ENCODE data around the gene STOM.
A peak's percentile ranks its signal among the peaks of the same experiment; 100 is the strongest.
"Not testable (repeated sequence)": the region's sequence is repeated elsewhere in the genome, so short reads cannot be mapped to it uniquely, and the experiment has no call there.

STOM gene, protein sequence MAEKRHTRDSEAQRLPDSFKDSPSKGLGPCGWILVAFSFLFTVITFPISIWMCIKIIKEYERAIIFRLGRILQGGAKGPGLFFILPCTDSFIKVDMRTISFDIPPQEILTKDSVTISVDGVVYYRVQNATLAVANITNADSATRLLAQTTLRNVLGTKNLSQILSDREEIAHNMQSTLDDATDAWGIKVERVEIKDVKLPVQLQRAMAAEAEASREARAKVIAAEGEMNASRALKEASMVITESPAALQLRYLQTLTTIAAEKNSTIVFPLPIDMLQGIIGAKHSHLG

DNA sequence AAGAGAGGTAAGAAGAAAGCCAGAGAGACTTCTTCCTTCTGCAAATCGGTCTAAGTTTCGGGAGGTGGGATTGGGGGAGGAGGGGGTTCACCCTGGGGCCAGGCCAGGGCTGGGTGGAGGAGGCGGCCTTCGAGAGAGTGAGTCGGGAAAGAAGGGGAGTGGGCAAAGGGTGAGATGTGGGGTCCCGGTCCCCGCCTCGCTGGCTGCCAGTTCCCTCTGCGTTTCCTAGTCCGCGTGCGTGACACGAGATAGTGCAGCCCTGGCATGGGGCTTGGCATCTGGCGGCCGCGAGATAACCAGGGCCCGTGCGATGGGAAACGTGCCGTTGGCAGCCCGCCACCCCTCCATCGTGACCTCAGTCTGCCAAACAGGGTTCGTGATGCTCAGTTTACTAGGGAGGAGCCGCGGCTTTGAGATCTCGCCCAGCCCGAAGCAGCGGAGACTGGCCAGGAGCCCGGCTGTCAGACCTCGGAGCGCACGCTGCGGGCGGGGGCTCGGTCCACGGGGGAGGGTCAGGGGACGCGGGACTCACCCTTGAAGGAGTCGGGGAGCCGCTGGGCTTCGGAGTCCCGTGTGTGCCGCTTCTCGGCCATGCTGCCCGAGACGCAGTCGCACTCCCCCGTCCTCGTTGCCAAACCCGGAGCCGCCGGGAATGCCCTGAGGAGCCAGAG lies at the start of gene STOM:
Gene STOM (minus strand): TSS at position 656 of the 671 bp plus-strand sequence. CDS start 63 bp downstream, at position 593.
- DNase-seq (ENCODE audit: low read depth in 2 of 2): peak; percentile 51 to 58

DNA sequence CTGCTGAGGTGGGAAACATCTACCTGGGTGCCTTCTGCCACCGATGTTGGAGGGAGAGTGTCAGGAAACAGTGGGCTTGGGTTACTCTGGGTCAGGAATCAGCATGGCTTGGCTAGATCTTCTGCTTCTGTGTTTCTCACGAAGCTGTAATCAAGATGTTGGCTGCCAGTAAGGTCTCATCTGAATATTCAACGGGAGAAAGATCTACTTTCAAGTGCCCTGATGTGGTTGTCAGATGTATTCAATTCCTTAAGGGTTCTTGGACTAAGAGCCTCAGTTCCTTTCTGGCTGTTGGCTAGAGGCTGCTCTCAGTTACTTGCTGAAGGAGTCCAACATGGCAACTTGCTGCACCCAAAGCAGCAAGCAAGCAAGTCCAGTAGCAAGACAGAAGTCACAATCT lies 41.9 kb upstream of the STOM start:
- no peak for DNase-seq (ENCODE audit: low read depth in 2 of 2)

DNA sequence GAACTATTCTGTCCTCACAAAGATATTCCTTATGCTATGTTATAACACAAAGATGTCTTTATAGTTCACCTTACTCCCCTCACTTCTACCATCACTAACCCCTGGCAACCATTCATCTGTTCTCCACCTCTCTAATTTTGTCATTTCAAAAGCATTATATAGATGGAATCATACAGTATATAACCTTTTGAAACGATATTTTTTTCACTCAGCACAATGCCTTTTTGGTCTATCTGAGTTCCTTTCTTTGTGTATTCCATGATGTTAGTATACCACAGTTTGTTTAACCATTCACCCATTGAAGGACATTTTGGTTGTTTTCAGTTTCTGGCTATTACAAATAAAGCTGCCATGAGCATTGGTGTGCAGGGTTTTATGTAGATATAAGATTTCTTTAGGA lies 35.8 kb upstream of the STOM start:
- no peak for DNase-seq (ENCODE audit: low read depth in 2 of 2)

DNA sequence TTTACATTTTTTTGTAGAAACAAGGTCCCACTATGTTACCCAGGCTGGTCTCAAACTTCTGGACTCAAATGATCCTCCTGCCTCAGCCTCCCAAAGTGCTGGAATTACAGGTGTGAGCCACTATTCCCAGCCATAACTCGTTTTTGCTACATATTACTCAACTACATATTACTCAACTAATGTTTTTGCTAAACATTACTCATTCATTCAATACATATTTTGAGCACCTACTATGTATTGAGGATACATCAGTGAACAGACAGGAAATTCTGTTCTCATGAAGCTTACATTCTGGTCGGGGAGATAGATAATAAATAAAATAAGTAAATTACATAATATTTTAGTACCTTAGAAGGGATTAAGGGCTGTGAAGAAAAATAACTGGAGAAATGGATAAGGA lies 34.9 kb upstream of the STOM start:
- no peak for DNase-seq (ENCODE audit: low read depth in 2 of 2)

DNA sequence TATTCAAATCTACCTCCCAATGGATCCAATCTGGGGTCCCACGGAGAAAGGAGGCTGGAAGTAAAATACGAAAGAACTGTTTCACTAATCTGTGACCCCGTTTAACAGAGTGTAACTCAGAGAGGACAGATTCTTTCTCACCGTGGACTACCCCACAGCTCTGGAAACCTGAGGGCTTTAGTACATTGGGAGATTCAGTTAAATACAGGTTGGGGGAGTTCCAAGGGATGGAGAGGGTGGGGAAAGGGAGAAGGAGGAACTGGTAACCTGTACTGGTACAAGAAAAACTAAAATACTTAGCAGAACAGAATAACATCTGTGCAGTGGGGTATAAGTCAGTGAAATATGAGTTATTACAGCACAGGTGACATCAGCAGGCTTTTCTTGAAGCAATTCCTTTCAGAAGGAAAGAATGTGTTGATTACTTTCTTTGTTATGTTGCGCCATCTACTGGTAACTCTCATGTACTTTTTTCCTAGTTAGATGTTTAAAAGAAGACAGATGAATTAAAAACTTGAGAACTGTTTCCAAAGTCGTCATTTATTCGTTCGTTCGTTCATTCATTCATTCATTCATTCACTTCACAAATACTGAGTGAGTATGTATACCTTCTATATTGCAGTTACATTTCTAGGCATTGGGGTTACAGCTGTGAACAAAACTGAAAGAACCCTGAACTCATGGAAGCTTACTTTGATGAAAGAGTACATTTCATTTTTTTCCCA lies 30.0 kb upstream of the STOM start:
- peak; percentile 53 to 57 for DNase-seq (ENCODE audit: low read depth in 2 of 2)

DNA sequence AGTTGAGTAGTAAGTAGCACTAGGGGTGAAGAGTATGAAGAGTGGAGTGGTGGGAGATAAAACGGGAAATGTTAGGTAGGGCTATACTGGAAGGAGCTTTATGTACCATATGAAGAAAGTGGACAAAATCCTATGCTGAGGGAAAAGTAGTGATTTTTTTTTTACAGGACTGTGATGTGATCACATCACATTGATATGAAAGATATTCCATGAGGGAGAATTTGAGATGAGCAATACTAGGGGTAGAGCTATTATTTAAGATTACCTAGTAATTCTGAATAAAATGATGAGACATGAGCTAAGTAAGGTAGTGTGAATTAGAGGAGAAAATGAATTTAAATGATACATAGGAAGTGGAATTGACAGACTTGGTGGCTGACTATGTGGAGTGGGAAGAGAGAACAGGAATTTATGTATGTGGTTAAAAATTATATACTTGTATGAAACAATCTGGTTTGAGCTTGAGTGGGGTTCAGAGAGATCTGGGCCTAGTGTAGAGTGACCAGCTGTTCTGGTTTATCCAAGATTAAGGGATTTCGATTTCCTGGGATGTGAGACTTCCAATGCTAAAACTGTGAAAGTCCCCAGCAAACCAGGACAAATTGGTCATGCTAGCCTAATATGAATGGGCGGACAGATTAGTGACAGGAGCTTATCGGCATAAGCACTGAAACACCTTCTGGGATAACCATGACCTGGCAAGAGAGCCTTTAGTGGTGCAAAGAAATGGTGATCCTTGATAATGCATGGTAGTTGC lies 29.3 kb upstream of the STOM start:
- DNase-seq (ENCODE audit: low read depth in 2 of 2): no peak

DNA sequence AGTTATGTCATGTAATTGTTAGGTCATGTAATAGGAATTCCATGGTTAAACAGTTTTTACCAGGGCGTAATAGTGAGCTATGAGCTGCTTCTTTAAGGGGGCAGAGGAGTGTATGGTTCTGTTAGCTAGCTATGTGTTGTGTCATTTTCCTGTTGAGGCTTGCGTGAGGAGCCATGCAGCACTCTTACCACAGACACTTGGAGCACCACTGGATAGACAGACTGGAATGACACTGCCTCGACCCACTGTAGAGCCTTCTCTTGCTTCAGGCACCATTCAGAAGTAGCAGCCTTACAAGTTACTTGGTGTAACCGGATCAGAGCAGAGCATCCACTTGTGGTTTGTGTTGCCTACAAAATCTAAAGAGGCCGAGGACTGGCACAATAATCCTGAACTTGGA lies 28.3 kb upstream of the STOM start:
- peak; percentile 94 for DNase-seq (ENCODE audit: low read depth in 2 of 2)

DNA sequence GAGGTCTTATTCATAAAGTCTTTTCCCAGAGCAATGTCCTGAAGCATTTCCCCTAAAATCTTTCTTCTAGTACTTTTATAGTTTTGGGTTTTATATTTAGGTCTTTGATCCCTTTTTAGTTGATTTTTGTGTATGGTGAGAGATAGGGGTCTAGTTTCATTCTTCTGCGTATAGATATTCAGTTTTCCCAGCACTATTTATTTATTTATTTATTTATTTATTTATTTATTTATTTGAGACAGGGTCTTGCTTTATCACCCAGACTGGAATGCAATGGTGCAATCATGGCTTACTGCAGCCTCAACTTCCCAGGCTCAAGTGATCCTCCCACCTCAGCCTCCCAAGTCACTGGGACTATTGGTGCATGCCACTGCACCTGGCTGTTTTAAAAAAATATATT lies 27.2 kb upstream of the STOM start:
- not testable (repeated sequence) for DNase-seq (ENCODE audit: low read depth in 2 of 2)

DNA sequence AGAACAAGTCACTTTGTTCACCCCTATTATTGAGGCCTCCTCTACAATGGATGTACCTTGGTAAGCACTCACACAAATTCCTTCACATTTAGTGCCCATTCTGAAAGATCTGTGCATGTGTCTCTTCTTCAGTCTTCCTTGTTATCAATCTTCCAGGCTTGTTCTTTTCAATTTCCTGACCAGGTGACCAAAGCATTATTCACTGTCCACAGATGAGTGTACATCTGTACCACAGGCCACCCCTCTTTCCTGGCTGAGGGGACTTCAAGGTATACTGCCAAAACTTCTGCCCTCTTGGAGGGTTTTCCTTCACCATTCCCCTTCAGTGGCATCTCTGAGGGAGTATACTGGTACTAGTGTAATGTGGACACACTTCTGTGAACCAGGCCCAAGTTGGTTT lies 25.5 kb upstream of the STOM start:
- DNase-seq (ENCODE audit: low read depth in 2 of 2): no peak

DNA sequence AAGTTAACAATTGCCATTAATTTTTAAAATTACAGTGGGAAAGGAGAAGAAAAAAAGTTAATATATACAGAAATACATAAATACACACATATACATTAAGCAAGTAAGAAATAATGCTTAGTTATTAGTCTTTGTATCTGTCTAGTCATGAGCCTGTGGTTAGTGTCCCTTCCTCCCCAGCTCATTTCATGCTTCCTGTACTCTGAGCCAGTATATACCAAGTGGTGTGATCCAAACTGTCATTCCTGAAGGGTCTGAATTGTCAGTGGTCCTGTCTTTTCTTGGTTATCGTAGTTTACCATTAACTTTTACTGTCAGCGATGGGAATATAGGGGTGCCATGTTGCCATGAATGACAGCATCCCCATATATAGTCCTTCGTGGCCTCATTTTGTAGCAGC lies 24.2 kb upstream of the STOM start:
- no peak for DNase-seq (ENCODE audit: low read depth in 2 of 2)

DNA sequence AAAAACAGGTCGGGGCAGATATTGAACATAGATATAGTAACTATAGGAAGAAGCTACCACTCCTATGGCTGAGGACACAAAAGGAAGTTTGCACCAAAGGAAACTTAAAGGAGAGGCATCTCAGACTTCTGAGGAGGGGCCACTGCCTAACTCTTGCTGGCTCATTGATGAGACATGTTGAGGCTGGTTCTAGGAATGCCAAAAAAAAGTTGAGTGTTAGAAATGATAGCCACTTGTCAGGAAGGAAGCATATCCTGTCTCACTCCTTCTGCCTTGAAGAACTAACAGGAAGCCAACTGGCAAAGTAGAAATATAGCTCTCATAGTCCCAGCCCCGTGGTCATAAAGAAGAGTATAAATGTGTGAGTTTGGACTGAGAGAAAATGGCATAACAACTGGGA lies 23.3 kb upstream of the STOM start:
- no peak for DNase-seq (ENCODE audit: low read depth in 2 of 2)

DNA sequence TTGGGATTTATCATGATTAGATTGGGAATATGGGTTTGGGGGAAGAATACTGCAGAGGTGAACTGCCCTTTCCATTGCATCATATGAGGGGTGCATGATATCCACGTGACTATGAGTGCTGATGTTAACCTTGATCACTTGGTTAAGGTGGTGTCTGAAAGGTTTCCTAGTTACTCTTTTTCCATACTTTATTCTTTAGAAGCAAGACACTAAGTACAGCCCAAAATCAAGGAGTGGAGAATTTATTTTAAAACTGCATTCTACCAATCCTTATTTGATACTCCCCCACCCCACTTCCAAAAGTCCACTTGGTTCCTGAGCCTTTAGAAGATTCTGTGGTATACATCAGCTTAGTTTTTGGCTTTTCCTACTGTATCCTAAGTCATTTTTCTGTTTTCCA lies 20.3 kb upstream of the STOM start:
- DNase-seq (ENCODE audit: low read depth in 2 of 2): no peak

DNA sequence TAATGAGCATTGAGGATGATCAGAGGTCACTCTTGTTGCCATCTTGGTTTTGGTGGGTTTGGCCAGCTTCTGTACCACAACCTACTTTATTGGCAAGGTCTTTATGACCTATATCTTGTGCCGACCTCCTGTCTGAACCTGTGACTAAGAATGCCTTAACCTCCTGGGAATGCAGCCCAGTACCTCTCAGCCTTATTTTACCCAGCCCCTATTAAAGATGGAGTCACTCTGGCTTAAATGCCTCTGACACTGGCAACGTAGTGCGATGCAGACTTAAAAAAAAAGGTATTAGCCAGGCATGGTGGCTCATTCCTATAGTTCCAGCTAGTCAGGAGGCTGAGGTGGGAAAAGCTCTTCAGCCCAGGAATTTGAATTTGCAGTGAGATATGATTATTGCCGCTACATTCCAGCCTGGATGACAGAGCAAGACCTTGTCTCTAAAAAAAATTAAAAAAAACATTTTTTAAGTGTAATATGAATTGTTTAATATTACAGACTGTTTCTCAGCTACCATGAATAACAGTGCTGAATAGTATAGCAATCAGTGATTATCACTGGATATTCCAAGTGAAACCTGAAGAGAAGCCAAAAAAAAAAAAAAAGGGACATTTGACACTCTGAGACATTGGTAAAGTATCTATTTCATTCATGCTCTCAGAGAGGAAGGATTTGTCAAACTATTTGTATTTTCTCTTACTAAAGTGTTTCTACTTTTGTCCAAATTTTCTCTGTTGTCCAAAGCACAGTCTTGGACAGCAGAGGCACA lies 18.3 kb upstream of the STOM start:
- DNase-seq (ENCODE audit: low read depth in 2 of 2): no peak

DNA sequence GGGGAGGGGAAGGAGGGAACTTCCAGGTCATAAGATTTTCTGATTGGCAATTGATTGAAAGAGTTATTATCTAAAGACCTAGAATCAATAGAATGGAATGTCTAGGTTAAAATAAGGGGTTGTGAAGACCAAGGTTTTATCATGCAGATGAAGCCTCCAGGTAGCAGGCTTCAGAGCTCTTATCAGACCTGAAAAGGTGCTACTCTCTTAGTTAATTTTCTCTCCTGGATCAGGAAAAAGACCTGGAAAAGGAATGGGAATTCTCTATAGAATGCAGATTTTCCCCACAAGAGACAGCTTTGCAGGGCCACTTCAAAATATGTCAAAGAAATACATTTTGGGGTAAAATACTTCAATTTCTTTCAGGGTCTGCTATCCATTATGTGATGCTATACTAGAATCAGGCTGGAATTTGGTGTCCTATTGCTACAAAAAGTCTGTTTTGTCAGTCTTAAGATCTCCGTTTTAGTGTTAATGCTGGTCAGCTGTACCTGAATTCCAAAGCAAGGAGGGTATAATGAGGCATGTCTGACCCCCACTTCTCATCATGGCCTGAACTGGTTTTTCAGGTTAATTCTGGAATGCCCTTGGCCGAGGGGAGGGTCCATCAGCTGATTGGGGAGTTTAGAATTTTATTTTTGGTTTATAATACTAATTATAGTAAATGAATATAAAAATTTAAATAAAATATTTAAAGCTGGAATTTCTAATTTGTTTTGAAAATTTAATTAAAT lies 16.6 kb upstream of the STOM start:
- no peak for DNase-seq (ENCODE audit: low read depth in 2 of 2)

DNA sequence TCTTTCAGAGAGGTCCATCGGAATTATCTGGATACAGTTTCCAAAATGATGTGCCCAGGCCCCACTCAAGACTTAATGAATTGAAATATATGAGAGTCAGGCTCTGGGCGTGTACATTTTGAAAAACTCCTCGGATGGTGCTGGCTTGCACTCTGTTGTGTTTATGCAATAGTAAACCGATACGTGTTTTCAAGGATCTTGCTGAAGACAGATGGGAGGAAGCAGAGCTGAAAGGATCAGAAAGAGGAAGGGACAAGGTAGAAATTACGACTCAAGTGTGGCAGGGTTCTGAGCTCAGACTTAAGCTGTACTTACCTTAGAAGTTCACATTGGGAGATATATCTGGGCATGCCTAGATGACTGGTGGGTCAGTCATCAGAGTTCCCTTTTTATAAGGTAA lies 13.7 kb upstream of the STOM start:
- DNase-seq (ENCODE audit: low read depth in 2 of 2): no peak

DNA sequence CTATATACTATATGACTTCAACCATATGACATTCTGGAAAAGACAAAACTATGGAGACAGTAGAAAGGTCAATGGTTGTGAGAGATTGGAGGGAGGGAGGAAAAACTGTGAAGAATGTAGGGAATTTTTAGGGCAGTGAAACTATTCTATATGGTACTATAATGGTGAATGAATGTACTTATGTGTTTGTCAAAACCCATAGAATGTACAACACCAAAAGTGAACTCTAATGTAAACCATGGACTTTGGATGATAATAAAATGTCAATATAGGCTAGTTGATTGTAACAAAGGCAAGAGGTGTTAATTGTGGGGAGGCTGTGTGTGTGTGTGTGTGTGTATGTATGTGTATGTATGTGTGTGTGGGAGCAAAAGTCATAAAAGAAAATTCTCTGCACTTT lies 10.8 kb upstream of the STOM start:
- DNase-seq (ENCODE audit: low read depth in 2 of 2): no peak

DNA sequence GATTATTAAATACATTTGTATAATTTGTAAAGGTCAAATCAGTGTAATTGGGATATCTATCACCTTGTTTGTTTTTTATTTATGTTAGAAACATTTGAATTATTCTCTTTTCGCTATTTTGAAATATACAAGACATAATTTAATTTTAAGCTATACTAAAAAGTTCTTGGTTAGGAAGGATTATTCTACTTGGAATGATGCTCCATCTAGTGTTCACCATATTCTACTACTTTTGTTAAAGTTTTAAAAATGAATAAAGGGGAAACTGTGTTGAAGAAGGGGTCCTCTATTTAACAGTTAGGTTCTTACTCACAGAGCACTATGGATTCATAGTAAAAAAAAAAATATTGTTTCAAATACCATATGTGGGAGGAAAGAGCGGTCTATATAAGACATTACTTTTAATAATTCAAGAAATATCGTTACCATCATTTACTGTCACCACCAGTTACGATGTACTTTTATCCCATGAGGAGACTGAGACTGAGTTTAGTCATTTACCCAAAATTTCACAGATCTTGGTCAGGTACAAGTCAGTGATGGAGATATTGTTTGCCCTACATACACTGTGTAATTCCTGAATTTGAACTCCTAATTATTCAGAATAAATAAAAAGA lies 6.3 kb upstream of the STOM start:
- no peak for DNase-seq (ENCODE audit: low read depth in 2 of 2)

DNA sequence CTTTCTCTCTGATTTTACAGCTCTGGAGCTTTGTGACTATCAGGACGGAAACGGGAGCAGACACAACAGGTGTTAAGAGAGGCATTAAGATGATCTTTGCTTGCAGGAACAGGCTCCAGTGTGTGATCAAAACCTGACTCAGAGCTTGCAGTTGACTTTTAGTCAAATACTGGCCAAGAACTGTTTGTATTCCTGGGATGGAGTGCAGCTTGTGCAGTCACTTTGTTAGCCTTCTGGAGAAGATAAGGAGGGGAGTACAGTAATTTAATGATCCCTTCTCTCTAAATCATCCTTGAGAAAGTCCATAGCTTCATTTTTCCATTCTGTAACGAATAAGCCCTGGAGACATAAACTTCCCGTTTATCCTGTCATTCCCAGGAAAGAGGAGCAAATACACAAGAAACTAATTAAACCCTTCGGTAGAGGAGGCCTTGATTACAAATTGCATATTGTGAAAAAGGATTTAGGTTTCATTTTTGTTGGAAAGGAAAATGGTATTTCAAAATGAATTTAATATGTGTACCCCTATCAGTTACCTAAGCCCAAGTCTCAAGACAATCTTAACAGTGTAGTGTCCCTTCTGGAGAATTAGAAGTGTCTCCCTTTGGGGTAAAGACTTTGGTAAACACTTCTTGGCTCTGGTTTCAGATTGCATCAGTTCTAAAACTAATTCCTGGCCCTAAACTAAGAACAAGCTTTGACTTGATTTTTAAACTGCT lies 3.1 kb upstream of the STOM start:
- no peak for DNase-seq (ENCODE audit: low read depth in 2 of 2)

DNA sequence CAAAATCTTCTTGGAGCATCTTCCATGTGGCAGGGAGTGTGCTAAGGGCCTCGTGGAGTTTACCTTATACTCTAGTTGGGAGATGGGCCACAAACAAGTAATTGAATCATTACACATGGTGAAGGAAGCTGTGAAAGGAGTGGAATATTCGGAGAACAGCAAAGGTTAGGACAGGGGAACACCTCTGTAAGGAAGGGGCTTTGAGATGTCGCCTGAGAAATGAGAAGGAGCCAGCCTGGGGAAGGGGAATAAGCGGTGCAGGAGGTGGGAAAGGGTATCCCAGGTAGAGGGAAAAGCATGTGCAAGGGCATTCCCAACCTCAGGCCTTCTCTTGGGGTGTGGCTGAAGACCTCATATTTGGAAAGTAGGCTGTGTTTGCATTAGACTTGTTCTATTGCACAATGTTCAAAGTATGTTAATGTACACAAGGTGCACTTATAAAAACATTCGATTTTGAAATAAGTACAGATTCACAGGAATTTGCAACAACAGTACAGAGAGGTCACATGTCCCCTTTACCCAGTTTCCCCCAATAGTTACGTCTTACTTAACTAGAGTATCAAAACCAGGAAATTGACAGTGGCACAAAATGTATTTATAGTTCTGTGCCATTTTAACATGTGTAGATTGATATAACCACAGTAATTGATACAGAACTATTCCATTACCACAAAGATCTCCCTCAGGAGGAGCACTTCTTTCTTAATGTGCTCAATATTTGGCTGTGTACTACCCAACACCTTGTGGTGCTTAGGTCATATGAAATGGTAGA lies 2.4 kb upstream of the STOM start:
- no peak for DNase-seq (ENCODE audit: low read depth in 2 of 2)
